ENCODE measurements around the gene PARP9.
"Not testable (repeated sequence)": the region's sequence is repeated elsewhere in the genome, so short reads cannot be mapped to it uniquely, and the experiment has no call there.

GRCh38 chr3:122500964-122501363, 63.1 kb downstream of the PARP9 start:
- not testable (repeated sequence) for TF ChIP-seq BHLHE40 (IDR thresholded peaks at IDR 0.05; ENCODE audit: borderline replicate concordance); FOXK2 (IDR thresholded peaks at IDR 0.05); TARDBP (IDR thresholded peaks at IDR 0.05); NFRKB (IDR thresholded peaks at IDR 0.05)

Data from HEK293T (cell line).